ENCODE results near the gene ATP6AP1.

The ATP6AP1 gene

DNA sequence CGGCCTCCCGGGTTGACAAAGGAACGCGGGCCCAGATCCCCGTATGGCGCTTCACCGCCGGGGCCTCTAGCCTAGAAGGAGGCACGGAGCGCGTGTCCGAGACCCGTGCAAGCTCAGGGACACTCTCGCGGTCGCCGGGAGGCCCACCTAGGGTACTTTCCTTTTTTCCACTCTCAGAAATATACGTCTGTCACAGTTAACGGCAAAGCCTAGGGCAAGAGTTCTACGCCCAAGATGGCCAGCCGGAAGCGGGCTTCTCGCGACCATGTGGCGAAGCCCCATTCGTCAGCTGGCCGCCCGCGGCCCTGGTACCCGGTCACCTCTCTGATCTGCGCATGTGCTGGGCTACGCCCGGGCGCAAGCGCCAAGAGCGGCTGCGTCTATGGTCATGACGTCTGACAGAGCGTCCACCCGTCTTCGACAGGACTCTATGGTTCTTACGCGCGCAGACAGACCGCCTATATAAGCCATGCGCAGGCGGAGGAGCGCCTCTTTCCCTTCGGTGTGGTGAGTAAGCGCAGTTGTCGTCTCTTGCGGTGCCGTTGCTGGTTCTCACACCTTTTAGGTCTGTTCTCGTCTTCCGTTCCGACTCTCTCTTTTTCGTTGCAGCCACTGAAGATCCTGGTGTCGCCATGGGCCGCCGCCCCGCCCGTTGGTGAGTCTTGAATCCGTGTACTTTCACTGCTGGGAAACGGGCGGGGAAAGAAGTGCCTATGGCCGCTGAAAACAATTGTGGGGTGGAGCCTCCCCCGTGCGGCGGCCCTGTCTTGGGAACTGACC lies 30.4 kb upstream of the ATP6AP1 start, which contains the start of gene RPL10 (continued):
- TF ChIP-seq, protein P1, sequence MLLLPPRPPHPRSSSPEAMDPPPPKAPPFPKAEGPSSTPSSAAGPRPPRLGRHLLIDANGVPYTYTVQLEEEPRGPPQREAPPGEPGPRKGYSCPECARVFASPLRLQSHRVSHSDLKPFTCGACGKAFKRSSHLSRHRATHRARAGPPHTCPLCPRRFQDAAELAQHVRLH (tag by site-specific recombination; IDR thresholded peaks at IDR 0.05): 0 out of 2 replicates have a peak, but pooled peaks have one; percentile 25
- TF ChIP-seq ZNF660 (tag by site-specific recombination; IDR thresholded peaks at IDR 0.05): peak; percentile 12; the same call in 1 of the 2 replicates
- TF ChIP-seq, protein P2, sequence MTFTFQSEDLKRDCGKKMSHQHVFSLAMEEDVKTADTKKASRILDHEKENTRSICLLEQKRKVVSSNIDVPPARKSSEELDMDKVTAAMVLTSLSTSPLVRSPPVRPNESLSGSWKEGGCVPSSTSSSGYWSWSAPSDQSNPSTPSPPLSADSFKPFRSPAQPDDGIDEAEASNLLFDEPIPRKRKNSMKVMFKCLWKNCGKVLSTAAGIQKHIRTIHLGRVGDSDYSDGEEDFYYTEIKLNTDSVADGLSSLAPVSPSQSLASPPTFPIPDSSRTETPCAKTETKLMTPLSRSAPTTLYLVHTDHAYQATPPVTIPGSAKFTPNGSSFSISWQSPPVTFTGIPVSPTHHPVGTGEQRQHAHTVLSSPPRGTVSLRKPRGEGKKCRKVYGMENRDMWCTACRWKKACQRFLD (tag by site-specific recombination; IDR thresholded peaks at IDR 0.05): no peak
- TF ChIP-seq ZIC2 (tag by site-specific recombination; IDR thresholded peaks at IDR 0.05): no peak
- no peak for TF ChIP-seq ZNF274 (IDR thresholded peaks at IDR 0.05; ENCODE audit: low read length)
- no peak for TF ChIP-seq ZNF274 (tag by site-specific recombination; IDR thresholded peaks at IDR 0.05; ENCODE audit: borderline replicate concordance)
- TF ChIP-seq ZNF677 (tag by site-specific recombination; IDR thresholded peaks at IDR 0.05): no peak
- TF ChIP-seq TRIM28 (IDR thresholded peaks at IDR 0.05; ENCODE audit: borderline replicate concordance, low read length): no peak
- TF ChIP-seq ZNF114 (tag by site-specific recombination; IDR thresholded peaks at IDR 0.05): no peak
- peak; percentile 67 for TF ChIP-seq ZNF501 (tag by site-specific recombination; IDR thresholded peaks at IDR 0.05)
- TF ChIP-seq, protein P3, sequence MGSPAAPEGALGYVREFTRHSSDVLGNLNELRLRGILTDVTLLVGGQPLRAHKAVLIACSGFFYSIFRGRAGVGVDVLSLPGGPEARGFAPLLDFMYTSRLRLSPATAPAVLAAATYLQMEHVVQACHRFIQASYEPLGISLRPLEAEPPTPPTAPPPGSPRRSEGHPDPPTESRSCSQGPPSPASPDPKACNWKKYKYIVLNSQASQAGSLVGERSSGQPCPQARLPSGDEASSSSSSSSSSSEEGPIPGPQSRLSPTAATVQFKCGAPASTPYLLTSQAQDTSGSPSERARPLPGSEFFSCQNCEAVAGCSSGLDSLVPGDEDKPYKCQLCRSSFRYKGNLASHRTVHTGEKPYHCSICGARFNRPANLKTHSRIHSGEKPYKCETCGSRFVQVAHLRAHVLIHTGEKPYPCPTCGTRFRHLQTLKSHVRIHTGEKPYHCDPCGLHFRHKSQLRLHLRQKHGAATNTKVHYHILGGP (tag by site-specific recombination; IDR thresholded peaks at IDR 0.05): no peak
- TF ChIP-seq ZXDB (tag by site-specific recombination; IDR thresholded peaks at IDR 0.05): peak; percentile 97
- TF ChIP-seq, protein P4, sequence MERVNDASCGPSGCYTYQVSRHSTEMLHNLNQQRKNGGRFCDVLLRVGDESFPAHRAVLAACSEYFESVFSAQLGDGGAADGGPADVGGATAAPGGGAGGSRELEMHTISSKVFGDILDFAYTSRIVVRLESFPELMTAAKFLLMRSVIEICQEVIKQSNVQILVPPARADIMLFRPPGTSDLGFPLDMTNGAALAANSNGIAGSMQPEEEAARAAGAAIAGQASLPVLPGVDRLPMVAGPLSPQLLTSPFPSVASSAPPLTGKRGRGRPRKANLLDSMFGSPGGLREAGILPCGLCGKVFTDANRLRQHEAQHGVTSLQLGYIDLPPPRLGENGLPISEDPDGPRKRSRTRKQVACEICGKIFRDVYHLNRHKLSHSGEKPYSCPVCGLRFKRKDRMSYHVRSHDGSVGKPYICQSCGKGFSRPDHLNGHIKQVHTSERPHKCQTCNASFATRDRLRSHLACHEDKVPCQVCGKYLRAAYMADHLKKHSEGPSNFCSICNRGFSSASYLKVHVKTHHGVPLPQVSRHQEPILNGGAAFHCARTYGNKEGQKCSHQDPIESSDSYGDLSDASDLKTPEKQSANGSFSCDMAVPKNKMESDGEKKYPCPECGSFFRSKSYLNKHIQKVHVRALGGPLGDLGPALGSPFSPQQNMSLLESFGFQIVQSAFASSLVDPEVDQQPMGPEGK (tag by site-specific recombination; IDR thresholded peaks at IDR 0.05): no peak
- TF ChIP-seq ZNF658 (tag by site-specific recombination; IDR thresholded peaks at IDR 0.05): no peak
- no peak for TF ChIP-seq ZNF529 (tag by site-specific recombination; IDR thresholded peaks at IDR 0.05; ENCODE audit: insufficient replicate concordance)
- no peak for TF ChIP-seq ZNF707 (tag by site-specific recombination; IDR thresholded peaks at IDR 0.05)
- no peak for TF ChIP-seq ZNF248 (tag by site-specific recombination; IDR thresholded peaks at IDR 0.05)
- TF ChIP-seq ZFHX2 (tag by site-specific recombination; conservative IDR thresholded peaks at IDR 0.05): peak; percentile 63
- TF ChIP-seq ZNF157 (tag by site-specific recombination; IDR thresholded peaks at IDR 0.05): no peak
- no peak for TF ChIP-seq GLI2 (tag by site-specific recombination; IDR thresholded peaks at IDR 0.05; ENCODE audit: borderline replicate concordance, low read depth)
- TF ChIP-seq, protein P5, sequence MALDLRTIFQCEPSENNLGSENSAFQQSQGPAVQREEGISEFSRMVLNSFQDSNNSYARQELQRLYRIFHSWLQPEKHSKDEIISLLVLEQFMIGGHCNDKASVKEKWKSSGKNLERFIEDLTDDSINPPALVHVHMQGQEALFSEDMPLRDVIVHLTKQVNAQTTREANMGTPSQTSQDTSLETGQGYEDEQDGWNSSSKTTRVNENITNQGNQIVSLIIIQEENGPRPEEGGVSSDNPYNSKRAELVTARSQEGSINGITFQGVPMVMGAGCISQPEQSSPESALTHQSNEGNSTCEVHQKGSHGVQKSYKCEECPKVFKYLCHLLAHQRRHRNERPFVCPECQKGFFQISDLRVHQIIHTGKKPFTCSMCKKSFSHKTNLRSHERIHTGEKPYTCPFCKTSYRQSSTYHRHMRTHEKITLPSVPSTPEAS (tag by site-specific recombination; IDR thresholded peaks at IDR 0.05): no peak
- no peak for TF ChIP-seq GLI4 (tag by site-specific recombination; IDR thresholded peaks at IDR 0.05)
- peak; percentile 64 for TF ChIP-seq ZBTB17 (tag by site-specific recombination; IDR thresholded peaks at IDR 0.05)
- TF ChIP-seq ZNF510 (tag by site-specific recombination; IDR thresholded peaks at IDR 0.05; ENCODE audit: insufficient replicate concordance): no peak
- no peak for TF ChIP-seq HOXC10 (CRISPR knock-in tag; IDR thresholded peaks at IDR 0.05)
- TF ChIP-seq, protein P6, sequence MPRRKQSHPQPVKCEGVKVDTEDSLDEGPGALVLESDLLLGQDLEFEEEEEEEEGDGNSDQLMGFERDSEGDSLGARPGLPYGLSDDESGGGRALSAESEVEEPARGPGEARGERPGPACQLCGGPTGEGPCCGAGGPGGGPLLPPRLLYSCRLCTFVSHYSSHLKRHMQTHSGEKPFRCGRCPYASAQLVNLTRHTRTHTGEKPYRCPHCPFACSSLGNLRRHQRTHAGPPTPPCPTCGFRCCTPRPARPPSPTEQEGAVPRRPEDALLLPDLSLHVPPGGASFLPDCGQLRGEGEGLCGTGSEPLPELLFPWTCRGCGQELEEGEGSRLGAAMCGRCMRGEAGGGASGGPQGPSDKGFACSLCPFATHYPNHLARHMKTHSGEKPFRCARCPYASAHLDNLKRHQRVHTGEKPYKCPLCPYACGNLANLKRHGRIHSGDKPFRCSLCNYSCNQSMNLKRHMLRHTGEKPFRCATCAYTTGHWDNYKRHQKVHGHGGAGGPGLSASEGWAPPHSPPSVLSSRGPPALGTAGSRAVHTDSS (tag by site-specific recombination; IDR thresholded peaks at IDR 0.05): peak; percentile 9; the same call in 1 of the 2 replicates
- TF ChIP-seq SP2 (tag by site-specific recombination; IDR thresholded peaks at IDR 0.05): peak; percentile 74
- 0 out of 2 replicates have a peak, but pooled peaks have one; percentile 22 for TF ChIP-seq ZNF146 (tag by site-specific recombination; IDR thresholded peaks at IDR 0.05)
- TF ChIP-seq ZNF416 (tag by site-specific recombination; IDR thresholded peaks at IDR 0.05): no peak
- TF ChIP-seq, protein P7, sequence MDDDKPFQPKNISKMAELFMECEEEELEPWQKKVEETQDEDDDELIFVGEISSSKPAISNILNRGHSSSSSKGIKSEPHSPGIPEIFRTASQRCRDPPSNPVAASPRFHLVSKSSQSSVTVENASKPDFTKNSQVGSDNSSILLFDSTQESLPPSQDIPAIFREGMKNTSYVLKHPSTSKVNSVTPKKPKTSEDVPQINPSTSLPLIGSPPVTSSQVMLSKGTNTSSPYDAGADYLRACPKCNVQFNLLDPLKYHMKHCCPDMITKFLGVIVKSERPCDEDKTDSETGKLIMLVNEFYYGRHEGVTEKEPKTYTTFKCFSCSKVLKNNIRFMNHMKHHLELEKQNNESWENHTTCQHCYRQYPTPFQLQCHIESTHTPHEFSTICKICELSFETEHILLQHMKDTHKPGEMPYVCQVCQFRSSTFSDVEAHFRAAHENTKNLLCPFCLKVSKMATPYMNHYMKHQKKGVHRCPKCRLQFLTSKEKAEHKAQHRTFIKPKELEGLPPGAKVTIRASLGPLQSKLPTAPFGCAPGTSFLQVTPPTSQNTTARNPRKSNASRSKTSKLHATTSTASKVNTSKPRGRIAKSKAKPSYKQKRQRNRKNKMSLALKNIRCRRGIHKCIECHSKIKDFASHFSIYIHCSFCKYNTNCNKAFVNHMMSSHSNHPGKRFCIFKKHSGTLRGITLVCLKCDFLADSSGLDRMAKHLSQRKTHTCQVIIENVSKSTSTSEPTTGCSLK (tag by site-specific recombination; IDR thresholded peaks at IDR 0.05): no peak
